ENCODE measurements around the gene CSF2RB.

CSF2RB gene

GRCh38 chr22:36892292-36892691 lies 21.1 kb upstream of the CSF2RB start:
- no peak for DNase-seq

- no peak for DNase-seq
These were observed 20.2 kb upstream of the CSF2RB start for GRCh38 chr22:36893262-36893661.

DNA sequence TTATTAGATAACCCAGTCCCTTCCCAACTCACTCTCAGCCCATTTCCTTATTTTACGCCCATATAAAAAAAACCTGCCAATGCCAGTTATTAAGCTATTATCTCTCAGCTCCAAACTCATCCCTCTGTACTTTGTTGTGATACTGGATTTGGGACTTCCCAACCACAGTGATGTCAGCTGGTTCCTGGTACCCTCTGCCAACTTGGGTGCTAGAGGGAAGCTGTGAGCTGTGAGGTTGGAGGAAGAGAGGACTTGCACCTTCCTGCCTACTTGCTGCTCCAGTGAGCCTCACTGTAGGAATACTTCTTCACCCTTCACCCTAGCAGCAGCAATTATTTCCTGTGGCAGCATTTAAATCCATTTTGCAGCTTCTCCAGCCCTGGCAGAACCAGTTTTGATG lies 19.2 kb upstream of the CSF2RB start:
- DNase-seq, result no peak

- no peak for DNase-seq
These were observed 15.8 kb upstream of the CSF2RB start for GRCh38 chr22:36897611-36898010.

DNA sequence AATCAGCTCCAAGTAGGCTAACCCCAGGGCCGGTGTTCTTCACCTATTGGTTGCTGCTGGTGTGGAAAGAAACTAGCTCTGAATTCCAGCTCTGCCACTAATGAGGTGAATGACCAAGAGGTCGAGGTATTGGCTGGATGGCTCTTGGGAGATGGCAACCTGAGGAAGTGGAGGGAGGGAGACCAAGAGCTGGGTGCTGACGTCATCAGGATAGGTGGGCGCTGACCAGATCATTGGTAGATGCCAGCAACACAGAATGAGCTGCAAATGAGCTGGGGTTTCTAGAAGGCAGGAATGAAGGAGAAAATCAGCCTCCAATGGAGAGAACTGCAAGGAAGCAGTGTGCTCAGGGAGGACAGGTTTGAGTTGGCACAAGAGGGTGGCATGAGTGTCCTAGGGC lies 14.7 kb upstream of the CSF2RB start:
- DNase-seq, result no peak

- DNase-seq, result no peak
These were observed 13.9 kb upstream of the CSF2RB start for GRCh38 chr22:36899498-36899897.

DNA sequence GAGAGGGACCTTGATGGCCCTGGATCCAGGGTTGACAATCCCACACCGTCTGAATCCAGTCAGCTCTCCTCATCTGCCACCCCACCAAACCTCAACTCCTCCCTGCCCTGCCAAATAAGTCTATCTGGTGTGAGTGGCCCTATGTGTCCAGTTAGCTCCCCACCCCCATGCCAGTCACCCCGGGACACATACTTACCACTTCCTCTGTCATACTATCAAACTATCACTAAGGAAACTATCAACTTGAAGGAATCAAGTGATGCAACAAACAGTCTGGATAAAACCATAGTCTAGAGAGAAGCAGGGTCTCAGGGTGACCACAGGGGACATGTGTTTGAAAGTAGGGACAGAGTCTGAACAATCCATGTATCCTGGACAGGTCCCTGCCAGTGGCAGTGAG lies 13.2 kb upstream of the CSF2RB start:
- no peak for DNase-seq

GRCh38 chr22:36900880-36901279 lies 12.5 kb upstream of the CSF2RB start:
- DNase-seq, result no peak

DNA sequence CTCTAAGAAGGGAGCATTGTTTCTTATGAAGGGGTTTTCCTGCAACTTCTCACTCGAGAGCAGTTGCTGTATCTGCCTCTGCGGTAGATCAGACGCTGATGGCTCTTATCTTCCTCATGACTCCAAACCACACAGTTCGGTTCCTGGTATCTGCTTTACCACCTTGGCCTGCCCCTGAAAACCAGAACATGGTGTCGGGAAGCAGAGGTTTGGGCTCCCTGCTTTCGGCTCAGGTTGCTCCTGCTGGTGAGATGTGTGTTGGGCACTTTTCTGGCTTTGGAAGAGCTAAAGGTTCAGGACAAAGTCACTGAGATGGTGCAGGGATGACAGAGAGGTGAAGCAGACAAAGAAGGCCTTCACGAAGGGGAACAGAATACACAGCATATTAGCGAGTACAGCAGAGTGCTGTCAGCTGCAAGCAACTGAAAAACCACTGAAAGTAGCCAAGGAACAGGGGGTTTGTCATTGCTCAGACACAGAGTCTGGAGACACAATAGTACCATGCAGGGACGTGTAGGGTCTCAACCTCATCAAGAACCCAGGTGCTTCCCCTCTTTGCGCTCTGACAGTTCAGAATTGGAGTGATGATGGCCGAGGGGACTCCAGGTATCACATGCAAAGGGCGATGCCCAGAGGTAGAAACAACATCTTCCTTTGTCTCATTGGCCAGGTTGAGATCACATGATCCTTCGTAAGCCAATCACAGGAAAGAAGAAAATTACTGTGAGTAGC lies 11.9 kb upstream of the CSF2RB start:
- DNase-seq, result no peak

- no peak for DNase-seq
These were observed 11.1 kb upstream of the CSF2RB start for GRCh38 chr22:36902143-36902926.

DNA sequence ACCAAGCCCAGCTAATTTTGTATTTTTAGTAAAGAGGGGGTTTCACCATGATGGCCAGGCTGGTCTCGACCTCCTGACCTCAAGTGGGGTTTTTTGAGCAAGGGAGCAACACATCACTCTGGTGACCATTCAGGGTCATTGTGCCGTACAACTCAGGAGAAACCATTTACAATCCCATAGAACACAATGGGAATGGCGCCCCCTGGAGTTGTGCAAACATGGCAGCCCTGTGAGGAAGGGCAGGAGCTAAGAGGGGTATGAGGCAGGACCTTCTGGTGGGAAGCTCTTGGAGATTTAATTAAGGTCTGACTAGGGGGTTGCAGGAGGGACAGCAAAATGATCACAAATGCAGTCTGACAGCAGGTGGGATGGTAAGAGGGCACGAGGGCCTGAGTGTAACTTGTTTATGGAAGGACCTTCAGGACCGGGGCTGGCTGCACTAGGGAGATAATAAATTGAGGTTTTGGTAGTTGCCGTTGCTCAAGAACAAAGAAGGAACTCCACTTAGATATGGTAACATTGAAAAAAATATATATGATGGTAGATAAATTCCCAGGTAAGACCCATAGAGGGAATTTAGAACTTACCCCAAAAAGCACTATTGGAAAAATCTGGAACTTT lies 9.1 kb upstream of the CSF2RB start:
- DNase-seq, result no peak

DNA sequence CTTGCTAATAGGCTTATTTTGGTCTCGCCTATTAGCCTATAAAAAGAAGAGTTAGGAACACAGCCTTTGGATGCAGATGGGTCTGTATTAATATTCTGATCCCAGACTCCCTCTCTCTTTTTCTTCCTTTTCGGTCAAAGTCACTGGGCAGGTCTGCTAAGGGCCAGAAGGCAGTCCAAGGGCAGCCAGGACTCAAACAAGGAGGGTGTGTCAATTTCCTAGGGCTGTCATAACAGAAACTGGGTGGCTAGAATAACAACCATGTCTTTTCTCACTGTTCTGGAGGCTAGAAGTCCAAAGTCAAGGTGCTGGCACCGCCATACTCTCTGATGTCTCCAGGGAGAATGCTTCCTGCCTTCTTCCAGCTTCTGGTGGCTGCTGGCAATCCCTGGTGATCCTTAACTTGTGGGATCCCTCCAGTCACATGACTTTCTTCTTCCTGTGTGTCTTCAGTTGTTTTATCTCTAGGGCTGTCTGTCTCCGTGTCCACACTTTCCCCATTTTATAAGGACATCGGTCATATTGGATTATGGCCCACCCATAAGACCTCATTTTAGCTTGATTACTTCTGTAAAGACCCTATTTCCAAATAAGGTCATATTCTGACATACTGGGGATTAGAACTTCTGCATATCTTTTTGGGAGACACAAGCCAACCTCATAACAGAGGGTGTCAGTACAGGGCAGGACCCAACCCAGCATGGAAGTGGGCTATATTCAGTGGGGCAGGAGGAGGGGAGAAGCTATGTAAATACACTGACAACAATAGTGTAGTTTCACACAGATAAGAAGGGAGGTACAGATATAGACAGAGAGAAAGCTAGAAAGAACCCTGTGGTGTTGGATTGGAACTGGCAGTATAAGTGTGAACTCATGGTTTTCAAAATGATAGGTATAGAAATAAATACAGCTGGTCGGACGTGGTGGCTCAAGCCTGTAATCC lies 5.9 kb upstream of the CSF2RB start:
- no peak for DNase-seq

DNA sequence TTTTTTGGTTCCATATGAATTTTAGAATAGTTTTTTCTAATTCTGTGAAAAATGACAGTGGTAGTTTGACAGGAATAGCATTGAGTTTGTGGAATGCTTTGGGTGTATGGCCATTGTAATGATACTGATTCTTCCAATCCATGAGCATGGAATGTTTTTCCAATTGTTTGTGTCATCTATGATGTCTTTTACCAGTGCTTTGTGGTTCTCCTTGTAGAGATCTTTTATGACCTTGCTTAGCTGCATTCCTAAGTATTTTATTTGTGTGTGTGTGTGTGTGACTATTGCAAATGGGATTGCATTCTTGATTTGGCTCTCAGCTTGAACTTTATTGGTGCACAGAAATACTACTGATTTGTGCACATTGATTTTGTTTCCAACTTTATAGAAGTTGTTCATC lies 3.0 kb upstream of the CSF2RB start:
- no peak for DNase-seq

GRCh38 chr22:36911887-36912661 lies 1.4 kb upstream of the CSF2RB start:
- DNase-seq, result no peak

- DNase-seq, result no peak
These were observed 568 bp upstream of the CSF2RB start for GRCh38 chr22:36912694-36913426.

GRCh38 chr22:36914390-36914752 lies 943 bp downstream of the CSF2RB start:
- DNase-seq, result no peak

DNA sequence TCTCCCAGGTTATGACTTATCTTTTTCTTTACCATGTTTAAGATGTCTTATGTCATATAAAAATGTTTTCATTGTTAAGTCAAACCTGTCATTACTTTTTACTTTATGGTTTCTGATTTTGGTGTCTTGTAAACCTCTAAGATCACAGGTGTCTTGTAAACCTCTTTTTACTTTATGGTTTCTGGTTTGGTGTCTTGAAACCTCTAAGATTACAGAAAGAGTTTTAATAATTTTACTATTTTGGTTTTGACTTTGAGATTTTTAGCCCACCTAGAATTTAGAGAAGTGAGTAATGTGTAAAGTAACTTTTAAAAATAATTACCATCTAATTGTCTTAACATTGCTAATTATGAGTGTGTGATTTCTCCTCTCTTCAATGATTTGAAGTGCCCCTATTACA lies 2.6 kb downstream of the CSF2RB start:
- DNase-seq, result no peak

DNA sequence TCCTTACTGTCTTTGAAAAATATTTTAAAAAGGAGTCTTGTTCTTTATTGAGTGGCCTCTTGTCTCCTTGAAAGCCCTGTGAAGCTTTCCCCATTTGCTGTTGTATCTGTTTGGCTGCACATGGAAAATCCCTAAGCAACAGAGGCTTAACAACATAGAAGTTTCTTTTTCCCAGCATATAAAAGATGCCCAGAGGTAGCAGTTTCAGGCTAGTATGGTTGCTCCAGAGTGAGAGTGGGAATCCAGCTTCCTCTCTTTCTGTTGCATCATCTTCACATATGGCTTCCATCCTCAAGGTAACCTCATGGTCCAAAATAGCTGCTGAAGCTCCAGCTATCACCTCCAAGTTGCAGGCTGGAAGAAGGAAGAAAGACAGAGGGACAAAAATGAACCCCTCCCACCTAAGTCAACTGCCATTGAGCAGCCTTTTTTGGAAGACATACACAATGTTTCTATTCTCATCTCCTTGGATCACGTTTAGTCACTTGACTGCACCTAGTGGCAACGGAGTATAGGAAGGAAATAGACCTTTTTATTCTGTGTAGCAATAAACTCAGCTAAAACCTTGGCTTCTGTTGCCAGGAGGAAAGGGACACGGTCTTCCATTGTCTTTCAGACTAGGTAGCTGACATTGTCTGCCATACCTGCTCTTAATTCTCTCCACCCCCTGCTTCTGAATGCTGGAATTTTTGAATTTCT lies 5.3 kb downstream of the CSF2RB start:
- no peak for DNase-seq

GRCh38 chr22:36921309-36922104 lies 8.1 kb downstream of the CSF2RB start:
- DNase-seq, result no peak

GRCh38 chr22:36922105-36922608 lies 8.7 kb downstream of the CSF2RB start:
- no peak for DNase-seq
